ENCODE measurements around the gene GALNT13.

DNA sequence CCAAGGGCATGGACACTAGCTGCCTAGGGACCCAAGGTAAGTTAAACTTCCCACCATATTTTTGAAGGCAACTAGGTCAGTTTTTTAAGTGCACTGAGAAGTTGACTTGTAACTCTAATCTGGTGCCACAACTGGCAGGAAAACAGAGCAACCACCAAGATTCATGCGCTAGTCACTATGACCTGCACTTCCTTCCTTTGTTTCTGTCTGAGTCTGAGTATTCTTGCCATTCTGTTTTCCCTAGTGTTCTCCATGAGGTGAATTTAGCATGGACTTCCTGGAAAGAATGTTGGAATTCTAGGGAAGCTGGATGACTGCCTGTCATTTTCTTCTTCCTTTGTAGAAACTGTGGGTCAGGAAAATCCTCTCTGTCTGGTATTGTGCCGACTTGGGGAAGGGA is 249.0 kb downstream of the GALNT13 start:
- TF ChIP-seq, protein P1, sequence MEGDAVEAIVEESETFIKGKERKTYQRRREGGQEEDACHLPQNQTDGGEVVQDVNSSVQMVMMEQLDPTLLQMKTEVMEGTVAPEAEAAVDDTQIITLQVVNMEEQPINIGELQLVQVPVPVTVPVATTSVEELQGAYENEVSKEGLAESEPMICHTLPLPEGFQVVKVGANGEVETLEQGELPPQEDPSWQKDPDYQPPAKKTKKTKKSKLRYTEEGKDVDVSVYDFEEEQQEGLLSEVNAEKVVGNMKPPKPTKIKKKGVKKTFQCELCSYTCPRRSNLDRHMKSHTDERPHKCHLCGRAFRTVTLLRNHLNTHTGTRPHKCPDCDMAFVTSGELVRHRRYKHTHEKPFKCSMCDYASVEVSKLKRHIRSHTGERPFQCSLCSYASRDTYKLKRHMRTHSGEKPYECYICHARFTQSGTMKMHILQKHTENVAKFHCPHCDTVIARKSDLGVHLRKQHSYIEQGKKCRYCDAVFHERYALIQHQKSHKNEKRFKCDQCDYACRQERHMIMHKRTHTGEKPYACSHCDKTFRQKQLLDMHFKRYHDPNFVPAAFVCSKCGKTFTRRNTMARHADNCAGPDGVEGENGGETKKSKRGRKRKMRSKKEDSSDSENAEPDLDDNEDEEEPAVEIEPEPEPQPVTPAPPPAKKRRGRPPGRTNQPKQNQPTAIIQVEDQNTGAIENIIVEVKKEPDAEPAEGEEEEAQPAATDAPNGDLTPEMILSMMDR (IDR thresholded peaks at IDR 0.05), result no peak
- no peak for TF ChIP-seq ZFX (IDR thresholded peaks at IDR 0.05; ENCODE audit: borderline replicate concordance)
